ENCODE data around the gene CTCFL.

CTCFL gene

DNA sequence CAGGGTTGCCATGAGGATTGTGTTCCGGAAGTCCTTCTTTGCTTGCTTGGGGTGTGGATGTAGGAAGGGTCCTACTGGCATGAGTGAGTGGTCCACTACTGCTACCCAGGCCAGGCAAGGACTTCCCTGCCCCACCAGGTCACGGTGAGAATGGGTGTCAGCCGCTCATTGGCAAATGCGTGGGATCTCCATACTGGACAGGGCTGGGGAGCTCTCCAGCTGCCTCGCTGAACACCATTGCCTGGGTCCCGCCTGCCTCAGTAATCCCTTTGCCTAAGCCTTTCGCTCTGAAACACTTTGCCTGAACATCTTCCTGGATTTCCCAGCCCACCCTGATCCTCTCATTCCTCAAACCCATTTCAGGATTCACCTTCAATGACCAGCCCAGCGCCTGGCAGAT lies 59.5 kb downstream of the CTCFL start:
- DNase-seq (ENCODE audit: low read depth) = no peak
- TF ChIP-seq, protein P1, sequence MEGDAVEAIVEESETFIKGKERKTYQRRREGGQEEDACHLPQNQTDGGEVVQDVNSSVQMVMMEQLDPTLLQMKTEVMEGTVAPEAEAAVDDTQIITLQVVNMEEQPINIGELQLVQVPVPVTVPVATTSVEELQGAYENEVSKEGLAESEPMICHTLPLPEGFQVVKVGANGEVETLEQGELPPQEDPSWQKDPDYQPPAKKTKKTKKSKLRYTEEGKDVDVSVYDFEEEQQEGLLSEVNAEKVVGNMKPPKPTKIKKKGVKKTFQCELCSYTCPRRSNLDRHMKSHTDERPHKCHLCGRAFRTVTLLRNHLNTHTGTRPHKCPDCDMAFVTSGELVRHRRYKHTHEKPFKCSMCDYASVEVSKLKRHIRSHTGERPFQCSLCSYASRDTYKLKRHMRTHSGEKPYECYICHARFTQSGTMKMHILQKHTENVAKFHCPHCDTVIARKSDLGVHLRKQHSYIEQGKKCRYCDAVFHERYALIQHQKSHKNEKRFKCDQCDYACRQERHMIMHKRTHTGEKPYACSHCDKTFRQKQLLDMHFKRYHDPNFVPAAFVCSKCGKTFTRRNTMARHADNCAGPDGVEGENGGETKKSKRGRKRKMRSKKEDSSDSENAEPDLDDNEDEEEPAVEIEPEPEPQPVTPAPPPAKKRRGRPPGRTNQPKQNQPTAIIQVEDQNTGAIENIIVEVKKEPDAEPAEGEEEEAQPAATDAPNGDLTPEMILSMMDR (conservative IDR thresholded peaks at IDR 0.05; ENCODE audit: low read depth, low read length) = no peak
- H3K4me3 ChIP-seq (ENCODE audit: low read depth, low read length) = no peak overlapping the region

DNA sequence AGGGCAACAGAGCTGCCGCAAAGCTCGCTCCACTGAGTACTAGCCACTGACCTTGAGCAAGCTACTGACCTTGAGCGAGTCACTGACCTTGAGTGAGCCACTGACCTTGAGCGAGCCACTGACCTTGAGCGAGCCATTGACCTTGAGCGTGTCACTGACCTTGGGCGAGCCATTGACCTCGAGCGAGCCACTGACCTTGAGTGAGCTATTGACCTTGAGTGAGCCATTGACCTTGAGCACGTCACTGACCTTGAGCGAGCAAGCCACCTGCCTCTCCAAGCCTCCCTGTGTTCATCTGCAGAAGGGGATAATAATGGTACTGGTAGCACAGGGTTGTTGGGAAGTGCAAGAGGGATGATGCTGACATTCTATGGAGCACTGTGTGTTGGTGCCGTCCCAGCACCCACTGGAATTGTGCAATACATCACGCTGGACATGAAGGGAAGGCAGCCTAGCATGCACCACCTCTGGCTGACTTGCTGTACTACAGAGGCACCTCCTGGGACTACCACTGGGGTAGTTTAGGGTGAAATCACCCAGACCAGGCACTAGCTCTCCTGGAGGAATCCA lies 60.2 kb downstream of the CTCFL start:
- no peak overlapping the region for H3K4me3 ChIP-seq (ENCODE audit: low read depth, low read length)
- peak; percentile 55 for DNase-seq (ENCODE audit: low read depth)
- TF ChIP-seq, protein P1 (conservative IDR thresholded peaks at IDR 0.05; ENCODE audit: low read depth, low read length) = peak; percentile 40

DNA sequence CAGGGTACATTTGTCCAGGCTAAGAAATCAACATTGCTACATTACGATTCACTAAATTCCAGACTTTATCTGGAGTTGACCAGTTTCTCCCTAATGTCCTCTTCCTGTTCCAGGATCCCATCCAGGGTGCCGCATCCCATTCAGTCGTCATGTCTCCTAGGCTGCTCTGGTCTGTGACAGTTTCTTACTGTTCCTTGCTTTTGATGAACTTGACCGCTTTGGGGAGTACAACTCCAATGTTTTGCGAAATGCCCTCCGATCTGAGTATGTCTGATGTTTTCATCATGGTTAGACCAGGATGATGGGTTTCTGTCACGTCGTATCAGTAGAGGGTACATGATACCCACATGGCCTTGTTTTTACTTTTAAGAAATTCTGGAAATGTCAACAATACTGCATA lies 62.2 kb downstream of the CTCFL start:
- H3K4me3 ChIP-seq (ENCODE audit: low read depth, low read length) = no peak overlapping the region
- TF ChIP-seq, protein P1 (conservative IDR thresholded peaks at IDR 0.05; ENCODE audit: low read depth, low read length) = no peak
- no peak for DNase-seq (ENCODE audit: low read depth)

DNA sequence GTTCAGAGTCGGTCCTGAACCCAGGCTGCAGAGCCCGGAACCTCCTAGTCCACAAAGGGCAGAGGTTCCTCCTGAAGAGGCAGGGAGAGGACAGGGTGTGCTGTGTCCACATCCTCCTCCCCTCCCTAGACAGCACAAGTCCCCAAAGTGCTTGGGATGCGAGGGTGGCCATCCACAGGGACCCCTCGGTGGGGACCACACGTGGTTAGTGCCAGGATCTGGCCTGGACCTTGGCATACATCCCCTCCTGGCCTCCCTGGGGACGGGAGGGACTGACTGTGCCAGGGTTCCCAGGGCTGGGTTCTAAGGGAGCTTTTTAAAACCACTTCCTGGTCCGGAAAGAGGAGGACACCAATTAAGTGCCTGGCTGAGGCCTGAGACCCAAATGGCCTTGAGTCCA lies 63.2 kb downstream of the CTCFL start:
- H3K4me3 ChIP-seq (ENCODE audit: low read depth, low read length) = no peak overlapping the region
- TF ChIP-seq, protein P1 (conservative IDR thresholded peaks at IDR 0.05; ENCODE audit: low read depth, low read length) = no peak

DNA sequence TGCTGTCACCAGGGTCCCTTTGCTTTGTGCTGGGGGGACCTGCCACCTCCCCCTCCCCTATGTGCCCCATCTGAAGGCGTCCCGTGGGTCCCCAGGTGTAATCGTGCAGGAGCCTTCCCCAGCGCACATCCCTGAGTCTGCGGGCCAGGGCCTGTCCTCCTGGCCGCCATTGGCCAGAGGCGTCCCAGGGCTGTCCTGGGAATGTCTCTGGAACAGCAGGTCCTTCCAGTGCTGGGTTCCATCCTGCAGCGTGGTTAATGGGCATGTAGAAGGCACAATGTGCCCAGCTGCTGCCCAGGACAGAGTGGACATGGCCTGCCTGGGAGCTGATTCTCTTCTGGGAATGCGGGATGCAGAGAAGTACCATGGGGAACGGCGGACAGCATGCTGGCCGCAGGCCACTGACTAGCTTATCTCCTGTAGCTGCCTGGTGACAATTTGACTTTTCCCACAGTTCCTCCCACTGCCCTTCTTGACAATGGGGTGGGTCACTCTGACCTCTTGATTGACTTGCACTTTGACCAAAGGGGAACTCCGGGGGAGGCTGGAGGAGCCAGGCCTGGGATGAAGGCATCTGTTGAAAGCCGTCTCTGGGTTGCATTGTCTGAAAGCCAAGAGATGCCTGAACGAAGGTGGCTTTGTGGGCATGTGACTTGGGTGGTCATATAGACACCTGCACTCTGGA lies 64.0 kb downstream of the CTCFL start:
- no peak for DNase-seq (ENCODE audit: low read depth)
- TF ChIP-seq, protein P1 (conservative IDR thresholded peaks at IDR 0.05; ENCODE audit: low read depth, low read length) = no peak
- H3K4me3 ChIP-seq (ENCODE audit: low read depth, low read length) = no peak overlapping the region

More for the DNA sequence above, 63.2 kb downstream of the CTCFL start:
- DNase-seq (ENCODE audit: low read depth) = no peak

DNA sequence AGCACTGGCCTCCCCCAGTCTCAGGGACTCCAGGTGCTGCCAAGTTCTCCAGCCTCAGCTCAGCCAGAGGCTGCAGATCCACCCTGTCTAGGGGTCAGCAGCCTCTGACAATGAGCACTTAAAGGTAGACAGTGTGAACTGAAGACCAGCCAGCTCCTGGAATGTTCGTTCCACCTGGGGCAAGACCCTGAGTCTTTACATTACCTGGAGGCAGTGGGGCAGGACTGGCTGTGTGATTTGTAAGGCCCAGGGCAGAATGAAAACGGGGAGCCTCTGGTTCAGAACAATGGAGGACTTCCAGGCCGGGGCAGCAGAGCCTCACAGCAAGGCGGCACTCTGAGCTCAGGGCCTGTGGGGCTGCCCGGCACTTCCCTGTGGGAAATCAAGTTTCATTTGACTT lies 65.0 kb downstream of the CTCFL start:
- H3K4me3 ChIP-seq (ENCODE audit: low read depth, low read length) = no peak overlapping the region

More for the DNA sequence above, 65.0 kb downstream of the CTCFL start:
- TF ChIP-seq, protein P1 (conservative IDR thresholded peaks at IDR 0.05; ENCODE audit: low read depth, low read length) = no peak
- DNase-seq (ENCODE audit: low read depth) = no peak

Data from choroid plexus epithelial cell (primary cell).